HG03439 (cell line): ENCODE results near the gene NLRC5.
"Not testable (repeated sequence)": the region's sequence is repeated elsewhere in the genome, so short reads cannot be mapped to it uniquely, and the experiment has no call there.

ENCODE experiments used
- ATAC-seq: cut with Tn5 transposase; IDR thresholded peaks from one replicate; pipeline ENCODE4 v1.9.1; 2021; ENCODE audit warnings: mild to moderate bottlenecking, moderate library complexity; ENCODE audit not compliant: unreplicated experiment

The NLRC5 gene

DNA sequence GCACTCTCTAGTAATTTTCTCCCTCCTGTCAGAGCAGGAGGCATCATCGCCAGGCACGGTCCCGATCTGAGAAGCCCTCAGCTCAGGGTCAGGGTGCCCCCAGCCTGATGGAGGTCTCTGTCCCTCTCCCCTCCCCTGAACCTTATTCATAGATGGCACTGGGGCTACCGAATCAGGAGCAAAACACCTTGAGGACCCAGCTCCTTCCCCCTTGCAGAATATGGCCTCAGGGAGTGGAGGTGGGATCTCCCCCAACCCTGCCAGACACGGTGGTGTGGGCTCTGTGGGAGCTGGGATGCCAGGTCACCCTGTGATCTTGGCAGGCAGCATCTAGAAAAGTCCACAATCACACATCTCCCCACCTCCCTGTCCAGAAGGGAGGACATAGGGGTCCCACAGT lies 105.6 kb downstream of the NLRC5 start:
- no peak for ATAC-seq

DNA sequence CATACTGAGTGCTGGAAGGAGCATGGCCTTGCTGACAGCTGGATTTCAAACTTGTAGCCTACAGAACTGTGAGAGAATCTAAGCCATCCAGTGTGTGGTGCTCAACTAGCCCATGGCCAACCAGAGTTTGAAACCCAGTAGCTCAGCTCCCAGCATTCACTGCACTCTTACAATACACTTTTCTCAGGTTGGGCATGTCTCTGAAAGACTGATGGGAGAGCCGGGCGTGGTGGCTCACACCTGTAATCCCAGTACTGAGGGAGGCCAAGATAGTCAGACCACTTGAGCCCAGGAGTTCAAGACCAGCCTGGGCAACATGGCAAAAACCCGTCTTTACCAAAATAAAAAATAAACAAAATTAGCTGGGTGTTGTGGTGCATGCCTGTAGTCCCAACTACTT lies 106.8 kb downstream of the NLRC5 start:
- no peak for ATAC-seq

DNA sequence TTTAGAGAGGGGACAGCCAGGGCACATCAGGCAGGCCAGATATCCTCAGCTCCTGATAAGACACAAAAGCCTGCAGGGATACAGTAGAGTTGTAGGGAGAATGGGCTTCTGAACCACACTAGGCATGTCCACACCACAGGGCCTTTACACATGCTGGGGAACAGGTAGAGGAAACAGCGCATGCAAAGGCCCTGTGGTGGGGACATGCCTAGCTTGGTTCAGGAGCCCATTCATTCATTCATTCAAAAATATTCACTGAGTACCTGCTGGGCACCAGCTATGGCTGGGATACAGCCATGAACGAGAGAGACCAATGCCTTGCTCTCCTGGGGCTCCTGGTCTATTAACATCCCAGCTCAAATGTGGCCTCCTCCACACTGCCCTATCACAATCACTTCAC lies 107.4 kb downstream of the NLRC5 start:
- ATAC-seq: no peak

DNA sequence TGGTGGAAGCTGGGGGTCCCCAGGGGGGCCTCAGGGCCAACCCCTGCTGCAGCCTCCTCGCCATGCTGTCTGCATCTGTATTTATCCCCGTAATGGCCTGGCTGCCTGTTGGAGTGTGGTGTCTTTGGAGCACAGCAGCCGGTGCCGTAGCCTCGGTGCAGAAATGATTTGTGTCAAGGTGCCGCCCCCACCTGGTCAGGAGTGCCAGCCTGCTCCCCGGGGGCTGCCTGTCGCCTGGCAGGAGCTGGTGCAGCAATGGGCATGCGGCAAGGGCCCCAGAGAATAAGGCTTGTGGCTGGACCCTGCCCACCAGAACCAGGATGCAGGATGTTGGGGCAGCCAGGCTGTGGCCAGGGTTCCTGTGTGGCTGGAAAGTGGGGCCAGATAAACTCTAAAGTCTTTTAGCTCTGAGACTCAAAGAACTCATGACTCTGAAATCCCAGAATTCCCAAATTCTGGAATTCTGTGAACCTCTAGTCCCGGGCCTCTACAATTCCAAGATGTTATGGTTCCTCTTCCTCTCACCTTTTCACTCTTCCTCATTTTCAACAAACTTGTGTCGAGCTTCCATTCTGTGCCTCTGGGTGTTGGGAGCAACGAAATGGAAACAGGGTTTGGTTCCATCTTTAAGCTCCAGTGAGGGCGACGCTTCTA lies 109.0 kb downstream of the NLRC5 start:
- ATAC-seq: no peak

DNA sequence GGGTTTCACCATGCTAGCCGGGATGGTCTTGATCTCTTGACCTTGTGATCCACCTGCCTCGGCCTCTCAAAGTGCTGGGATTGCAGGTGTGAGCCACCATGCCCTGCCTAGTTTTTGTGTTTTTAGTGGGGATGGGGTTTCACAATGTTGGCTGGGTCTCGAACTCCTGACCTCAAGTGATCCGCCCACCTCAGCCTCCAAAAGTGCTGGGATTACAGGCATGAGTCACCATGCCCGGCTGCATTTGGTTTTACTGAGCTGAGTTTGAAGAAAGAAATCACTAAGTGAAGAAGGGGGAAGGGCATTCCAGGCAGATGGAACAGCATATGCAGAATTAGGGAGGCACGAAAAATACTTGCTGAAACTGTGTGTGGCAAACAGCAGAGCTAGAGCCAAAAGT lies 110.6 kb downstream of the NLRC5 start:
- ATAC-seq: not testable (repeated sequence)

DNA sequence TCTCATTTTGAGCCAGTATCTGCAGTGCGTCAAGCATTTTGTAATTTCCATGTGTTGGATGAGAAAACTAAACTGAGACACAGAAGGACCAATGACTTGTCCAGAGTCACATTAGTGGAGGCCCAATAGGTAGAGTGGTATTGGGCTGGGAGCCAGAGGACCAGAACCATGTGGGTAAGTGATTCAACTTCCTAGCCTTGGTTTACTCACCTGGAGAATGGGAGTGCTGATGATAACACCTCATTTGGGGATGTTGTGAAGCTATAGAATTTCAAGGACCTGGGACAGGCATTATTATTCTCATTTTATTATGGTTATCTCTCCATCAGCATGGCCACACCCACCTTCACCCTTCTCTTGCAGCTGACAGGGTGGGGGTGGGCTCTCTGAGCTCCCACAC lies 111.1 kb downstream of the NLRC5 start:
- no peak for ATAC-seq

DNA sequence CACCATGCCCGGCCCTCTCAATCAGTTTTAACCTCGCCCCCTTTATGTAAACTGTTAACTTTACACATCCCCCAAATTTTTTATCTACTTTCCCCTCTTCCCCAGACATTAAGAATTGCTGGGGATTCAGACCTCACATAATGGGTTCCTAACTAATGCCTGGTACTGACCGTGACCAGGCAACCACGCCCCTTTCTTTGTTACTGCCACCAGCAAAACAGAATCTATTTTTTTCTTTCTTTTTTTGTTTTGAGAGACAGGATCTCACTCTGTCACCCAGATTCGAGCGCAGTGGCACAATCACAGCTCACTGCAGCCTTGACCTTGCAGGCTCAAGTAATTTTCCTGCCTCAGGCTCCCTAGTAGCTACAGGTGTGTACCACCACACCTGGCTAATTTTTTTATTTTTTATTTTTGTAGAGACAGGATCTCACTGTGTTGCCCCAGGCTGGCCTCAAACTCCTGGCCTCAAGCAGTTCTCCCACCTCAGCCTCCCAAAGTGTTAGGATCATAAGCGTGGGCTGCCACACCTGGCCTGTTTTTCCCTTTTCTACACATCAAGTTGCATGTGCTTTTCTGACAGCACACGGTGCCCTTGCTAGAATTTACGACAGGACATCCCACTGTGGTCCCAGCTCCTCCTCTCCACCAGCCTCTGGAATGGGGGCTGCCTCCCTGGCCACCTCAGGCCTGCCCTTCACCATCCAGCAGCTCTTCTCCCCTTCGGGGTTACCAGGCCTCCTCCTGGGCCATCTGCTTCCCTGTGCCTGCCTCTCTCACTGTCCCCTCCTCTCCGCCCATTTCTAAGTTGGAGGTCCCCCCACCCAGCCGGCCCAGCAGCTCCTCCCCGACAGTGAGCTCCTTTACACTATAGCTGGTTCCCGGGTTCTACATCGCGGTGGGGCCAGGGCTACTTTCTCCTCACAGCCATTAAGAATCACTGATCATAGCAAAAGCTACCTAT lies 113.8 kb downstream of the NLRC5 start:
- no peak for ATAC-seq

DNA sequence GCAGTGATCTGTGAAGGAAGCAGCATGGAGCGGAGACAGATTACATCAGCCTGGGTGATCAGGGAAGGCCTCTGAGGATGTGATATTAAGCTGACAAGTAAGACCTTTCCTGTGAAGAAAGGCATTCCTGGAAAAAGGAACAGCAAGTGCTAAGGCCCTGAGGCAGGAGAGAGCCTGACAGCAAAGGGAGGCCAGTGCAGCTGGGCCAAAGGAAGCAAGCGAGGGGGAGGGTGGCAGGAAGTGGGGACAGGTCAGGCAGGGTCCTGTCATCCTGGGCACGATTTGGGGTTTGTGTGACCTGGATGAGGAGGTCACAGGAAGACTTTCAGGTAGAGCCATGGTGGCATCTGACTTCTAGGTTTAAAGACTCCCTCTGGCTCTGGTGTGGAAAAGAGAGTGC lies 115.3 kb downstream of the NLRC5 start:
- no peak for ATAC-seq

DNA sequence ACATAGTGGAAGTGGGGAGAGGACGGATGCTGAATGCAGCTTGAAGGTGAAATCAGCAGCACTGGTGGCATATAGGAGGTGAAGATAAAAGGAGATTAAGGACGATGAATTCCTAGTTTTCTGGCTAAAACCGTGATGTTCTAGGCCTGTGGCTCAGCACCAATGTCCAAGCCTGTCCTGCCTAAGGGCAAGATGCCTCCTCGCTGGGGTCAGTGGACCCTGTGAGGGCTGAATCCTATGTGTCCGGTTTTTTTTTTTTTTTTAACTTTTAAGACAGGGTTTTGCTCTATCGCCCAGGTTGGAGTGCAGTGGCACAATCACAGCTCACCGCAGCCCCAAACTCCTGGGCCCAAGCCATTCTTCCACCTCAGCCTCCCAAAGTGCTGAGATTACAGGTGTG lies 115.8 kb downstream of the NLRC5 start:
- no peak for ATAC-seq

DNA sequence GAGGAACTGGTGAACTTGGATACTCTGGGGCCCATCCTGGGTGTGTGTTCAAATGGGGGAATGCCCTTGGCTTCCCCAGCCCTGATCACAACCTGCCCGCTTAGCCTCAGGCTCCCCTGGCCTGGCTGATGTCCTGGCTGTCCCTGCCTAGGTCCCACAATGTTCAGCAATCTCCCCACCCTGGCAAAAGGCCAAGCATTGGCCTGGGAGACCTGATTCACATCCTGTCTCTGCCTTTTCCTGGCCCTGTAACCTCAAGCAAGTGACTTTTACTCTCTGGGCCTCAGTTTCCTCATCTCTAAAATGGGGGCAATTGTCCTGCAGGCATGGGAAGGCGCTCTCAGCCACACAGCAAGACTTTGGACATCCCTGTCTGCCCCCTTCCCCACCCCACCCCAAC lies 117.4 kb downstream of the NLRC5 start:
- no peak for ATAC-seq

DNA sequence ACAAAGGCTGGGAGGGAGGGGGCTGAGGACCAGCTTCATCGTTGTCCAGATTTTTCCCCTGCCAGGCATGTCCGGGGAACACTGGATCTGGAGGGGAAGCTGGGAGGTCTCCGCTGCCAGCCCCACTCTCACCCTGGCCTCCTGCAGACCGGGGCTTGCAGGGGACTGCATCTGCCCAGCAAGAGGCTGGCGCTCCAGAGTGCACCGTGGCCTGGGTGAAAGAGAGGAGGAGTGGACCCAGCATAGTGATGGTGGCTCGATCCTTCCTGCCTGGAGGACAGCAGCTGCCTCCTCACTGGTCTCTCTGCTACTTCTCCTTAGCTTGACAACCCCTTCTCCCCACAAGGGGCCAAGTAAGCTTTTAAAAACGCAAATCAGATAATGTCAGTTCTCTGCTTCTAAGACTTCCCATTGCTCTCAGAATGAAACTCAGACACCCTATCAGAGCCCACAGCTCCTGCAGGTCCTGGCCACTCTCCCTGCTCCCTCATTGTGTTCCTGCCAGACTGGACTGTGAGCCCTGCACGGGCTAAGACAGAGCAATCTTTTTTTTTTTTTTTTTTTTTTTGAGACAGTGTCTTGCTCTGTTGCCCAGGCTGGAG lies 118.1 kb downstream of the NLRC5 start:
- ATAC-seq: no peak

DNA sequence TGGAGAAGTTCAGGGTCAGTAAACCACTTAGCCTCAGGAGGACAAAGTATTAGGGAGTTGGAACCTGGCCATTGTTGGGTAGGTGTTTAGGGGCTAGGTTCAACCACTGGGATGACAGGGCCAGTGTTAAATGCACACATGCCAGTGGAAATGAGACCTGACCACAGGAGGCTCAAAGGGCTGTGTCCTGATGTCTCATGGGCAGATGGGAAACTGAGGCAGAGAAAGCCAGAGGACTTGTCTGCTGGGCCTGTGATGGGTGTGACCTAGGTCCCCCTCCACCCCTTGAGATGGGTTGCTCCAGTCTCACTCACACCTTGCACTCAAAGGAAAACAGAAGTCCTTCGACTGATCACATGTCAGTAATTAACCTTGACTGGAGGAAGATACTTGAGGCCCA lies 119.1 kb downstream of the NLRC5 start:
- no peak for ATAC-seq

DNA sequence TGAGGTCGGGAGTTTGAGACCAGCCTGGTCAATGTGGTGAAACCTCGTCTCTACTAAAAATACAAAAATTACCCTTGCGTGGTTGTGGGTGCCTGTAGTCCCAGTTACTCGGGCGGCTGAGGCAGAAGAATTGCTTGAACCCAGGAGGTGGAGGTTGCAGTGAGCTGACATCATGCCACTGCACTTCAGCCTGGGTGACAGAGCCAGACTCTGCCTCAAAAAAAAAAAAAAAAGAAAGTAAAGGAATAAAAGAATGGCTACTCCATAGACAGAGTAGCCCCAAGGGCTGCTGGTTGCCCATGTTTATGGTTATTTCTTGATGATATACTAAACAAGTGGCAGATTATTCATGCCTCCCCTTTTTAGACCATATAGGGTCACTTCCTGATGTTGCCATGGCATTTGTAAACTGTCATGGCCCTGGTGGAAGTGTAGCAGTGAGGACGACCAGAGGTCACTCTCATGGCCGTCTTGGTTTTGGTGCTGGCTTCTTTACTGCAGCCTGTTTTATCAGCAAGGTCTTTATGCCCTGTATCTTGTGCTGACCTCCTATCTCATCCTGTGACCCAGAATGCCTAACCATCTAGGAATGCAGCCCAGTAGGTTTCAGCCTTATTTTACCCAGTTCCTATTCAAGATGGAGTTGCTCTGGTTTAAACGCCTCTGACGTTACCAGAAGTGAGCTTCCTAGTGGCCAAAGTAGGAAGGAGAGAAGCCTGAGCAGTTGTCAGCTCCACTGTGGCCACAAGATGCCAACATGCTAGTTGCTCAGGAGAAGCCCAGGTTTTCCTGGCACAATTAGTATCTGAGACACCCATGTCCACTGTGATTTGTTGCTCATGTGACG lies 120.1 kb downstream of the NLRC5 start:
- ATAC-seq: not testable (repeated sequence)

DNA sequence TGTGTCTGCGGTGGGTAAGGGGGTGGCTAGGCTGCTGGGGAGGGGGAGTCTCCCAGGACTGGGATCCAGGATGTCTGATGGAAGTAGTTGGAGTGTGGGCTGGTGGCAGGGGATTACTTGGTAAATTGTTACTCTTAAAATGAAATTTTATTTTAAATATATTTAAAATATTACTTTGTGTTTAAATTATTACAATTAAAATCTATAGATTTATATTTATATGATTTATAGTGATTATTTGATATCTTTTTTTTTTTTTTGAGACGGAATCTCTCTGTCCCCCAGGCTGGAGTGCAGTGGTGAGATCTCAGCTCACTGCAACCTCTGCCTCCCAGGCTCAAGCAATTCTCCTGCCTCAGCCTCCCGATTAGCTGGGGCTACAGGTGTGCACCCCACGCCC lies 121.6 kb downstream of the NLRC5 start:
- no peak for ATAC-seq

DNA sequence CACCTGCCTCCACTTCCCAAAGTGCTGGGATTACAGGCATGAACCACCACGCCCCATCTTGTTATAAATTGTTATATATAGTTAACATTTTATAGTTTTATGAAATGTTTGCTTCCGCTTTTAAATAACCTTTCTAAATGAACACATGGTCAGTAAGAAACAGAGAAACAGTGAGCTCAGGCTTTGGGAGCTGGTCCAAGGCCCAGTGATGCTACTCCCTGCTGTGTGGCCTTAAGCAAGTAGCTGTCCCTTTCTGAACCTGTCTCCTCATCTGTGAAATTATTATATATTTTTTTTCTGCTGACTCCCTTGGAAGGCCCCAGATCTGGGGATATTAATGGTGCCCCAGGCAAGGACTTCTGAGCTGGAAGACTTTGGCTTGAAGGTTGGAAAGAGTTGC lies 122.1 kb downstream of the NLRC5 start:
- no peak for ATAC-seq

DNA sequence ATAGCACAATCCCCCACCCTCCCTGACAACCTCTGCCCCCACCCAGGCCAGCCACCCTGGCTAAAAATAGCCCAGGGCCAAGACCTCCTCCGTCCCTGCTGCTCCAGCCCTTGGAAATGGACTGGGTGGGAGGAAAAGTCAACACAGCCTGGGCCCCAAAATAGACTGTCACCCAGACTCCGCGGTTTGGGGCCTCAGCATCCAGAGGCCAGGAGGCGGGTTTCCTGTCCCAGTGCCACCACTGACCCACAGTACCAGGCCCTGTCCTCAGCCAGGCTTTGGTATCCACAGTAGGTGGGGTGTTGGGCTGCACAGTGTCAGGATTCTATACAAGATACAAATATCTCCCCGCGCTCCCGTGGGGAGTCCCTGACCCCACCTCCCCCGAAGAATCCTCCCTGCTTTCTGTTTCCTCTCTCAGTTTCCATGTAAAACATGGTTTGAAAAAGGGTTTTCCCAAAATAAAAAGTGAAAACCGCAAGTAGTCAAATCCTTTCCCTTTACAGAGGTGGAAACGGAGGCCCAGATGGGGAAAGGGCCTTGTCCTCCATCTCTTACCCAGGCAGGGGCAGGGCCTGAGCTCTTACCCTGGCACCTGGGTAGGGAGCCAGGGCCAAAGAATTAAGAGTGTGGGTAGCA lies 123.2 kb downstream of the NLRC5 start:
- ATAC-seq: no peak

DNA sequence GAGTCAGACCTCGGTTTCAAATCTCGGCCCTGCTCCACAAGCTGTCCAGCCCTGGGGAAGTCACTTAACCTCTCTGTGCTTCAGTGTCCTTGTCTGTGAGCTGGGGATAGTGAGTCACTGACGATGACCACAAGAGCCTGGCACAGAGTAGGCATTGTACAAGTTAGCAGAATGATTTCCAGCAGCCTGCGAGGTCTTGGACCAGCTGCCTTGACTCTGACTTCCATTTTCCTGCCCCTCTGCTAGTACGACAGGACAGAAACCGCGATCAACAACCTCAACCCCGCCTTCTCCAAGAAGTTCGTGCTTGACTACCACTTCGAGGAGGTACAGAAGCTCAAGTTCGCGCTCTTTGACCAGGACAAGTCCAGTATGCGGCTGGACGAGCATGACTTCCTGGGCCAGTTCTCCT lies 123.7 kb downstream of the NLRC5 start:
- no peak for ATAC-seq

DNA sequence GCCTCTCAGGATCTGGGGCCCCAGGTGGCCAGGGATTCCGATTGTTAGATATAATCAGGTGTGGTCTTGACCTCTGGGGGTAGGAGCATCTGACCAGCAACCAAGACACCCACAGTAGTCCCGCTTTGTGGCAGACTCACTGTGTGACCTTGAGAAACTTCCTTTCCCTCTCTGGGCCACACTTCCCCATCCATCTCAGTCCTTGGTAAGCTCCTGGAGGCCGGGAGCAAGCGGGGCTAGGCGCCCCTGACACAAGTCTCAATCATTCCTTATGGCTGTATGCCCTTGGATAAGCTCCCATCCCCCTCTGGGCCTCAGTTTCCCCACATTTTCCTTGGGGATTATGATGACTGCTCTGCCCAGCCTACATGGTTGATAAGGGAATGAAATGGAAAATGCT lies 124.3 kb downstream of the NLRC5 start:
- no peak for ATAC-seq

DNA sequence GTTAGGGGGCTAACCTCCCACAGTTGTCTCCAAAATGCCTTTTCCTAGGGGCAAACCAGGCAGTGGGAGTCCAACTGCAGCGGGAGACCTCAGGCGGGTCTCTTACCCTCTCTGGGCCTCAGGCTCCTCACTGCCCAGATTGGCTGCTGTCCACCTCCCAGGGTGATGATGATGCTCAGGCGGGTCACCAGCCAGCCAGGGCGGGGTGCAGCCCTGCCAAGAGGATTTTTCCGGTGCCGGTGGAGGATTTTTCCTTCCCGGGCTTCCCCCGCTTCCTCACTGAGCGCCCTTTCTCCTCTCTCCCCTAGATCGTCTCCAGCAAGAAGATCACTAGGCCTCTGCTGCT lies 125.8 kb downstream of the NLRC5 start:
- no peak for ATAC-seq

DNA sequence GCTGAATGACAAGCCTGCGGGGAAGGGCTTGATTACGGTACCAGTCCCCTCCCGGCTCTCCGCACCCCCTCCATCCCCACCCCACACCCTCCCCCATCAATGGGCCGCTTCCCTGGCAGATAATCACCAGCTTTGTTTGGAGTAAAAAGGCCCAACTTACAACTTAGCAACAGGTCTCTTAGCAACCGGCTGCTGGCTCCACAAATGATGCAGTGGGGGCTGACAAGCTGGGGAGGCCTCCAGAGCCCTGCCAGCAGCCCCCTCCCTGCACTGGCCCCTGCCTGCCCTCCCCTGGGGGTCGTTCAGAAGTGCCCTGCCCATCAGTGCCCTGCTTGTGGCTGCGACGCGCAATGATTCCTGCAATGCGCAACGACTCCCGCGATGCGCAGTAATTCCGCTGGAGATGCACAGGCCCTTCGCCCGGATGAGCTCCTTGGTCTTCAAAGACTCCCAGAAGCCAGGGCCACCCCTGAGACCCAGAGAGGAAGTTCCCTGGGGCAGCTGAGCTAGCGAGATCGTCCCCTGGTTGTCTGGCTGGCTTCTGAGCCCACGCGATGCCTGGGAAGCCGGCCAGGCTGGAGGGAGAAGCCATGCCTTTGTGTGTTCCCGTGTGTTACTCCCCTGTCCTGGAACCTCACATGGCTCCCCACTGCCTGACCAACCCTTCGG lies 126.3 kb downstream of the NLRC5 start:
- ATAC-seq: no peak
